Activated naive CD4-positive, alpha-beta T cell treated with anti-CD3 and anti-CD28 coated beads for 36 hours (primary cell): ENCODE data around the gene CAMSAP1. TPM values are rescaled to one million over a fixed set of nuclear protein-coding genes. Genes with fewer than 3 reads are reported as not detected.

ENCODE experiments used
- CTCF ChIA-PET: fragments of 350-600 bp; sonication (Branson Sonifier 250); formaldehyde crosslinking; loops from one replicate; lab custom pipeline; 2021; ENCODE audit warnings: antibody characterized with exemption; lab: Charles Lee
- DNase-seq: peaks from one replicate; pipeline ENCODE4 v3.0.0-alpha.2; 2020
- H3K27ac Mint-ChIP-seq: one replicate; pipeline ENCODE4 v1.8.0; 2021; ENCODE audit warnings: mild to moderate bottlenecking, mixed read lengths
- H3K27me3 Mint-ChIP-seq: one replicate; pipeline ENCODE4 v1.8.0; 2021; ENCODE audit warnings: low read depth, mixed read lengths
- H3K36me3 Mint-ChIP-seq: one replicate; pipeline ENCODE4 v1.8.0; 2021; ENCODE audit warnings: low read depth, mixed read lengths
- H3K4me1 Mint-ChIP-seq: one replicate; pipeline ENCODE4 v1.8.0; 2021; ENCODE audit warnings: low read depth, mixed read lengths
- H3K4me3 Mint-ChIP-seq: one replicate; pipeline ENCODE4 v1.8.0; 2021; ENCODE audit warnings: mild to moderate bottlenecking, moderate library complexity, mixed read lengths
- H3K9me3 Mint-ChIP-seq: one replicate; pipeline ENCODE4 v1.8.0; 2021; ENCODE audit warnings: mixed read lengths
- intact Hi-C: fragments of 100-400 bp; cut with micrococcal nuclease; formaldehyde crosslinking; loops from one replicate; pipeline ENCODE4 v1.15.1; 2023
- total RNA-seq, 2 experiments: library from RNA; stranded (reverse); gene quantifications; one replicate each; pipeline ENCODE4 v1.2.3, GENCODE V29; 2021

CAMSAP1 gene
- total RNA-seq, 2 experiments from 2014 or later: 32.6 to 35.2 TPM

GRCh38 chr9:135790850-135791249, 116.5 kb downstream of the CAMSAP1 start:
- no peaks in the 10 kb centered on the region for H3K36me3 Mint-ChIP-seq
- CTCF ChIA-PET: no interaction called here
- no peak overlapping the region for H3K27ac Mint-ChIP-seq
- no peaks in the 10 kb centered on the region for H3K4me1 Mint-ChIP-seq
- no peak overlapping the region for H3K4me3 Mint-ChIP-seq
- intact Hi-C loops: loop anchor here (10.0 kb wide), 2 partner anchors 174 to 334 kb away; partner anchors contain the start of gene UBAC1
- DNase-seq: no peak
- H3K27me3 Mint-ChIP-seq: no peaks in the 10 kb centered on the region
- no peaks in the 10 kb centered on the region for H3K9me3 Mint-ChIP-seq

- Mint-ChIP-seq H3K27ac (no peak overlapping the region), H3K27me3 (no peaks in the 10 kb centered on the region), H3K4me1 (no peaks in the 10 kb centered on the region), H3K4me3 (no peak overlapping the region), H3K36me3 (no peaks in the 10 kb centered on the region), H3K9me3 (no peaks in the 10 kb centered on the region)
- CTCF ChIA-PET: no interaction called here
- intact Hi-C loops: loop anchor here (10.0 kb wide), 2 partner anchors 174 to 334 kb away; partner anchors contain the start of gene UBAC1
- no peak for DNase-seq
Observed at GRCh38 chr9:135790356-135790755, 117.0 kb downstream of the CAMSAP1 start.

- intact Hi-C loops: loop anchor here (10.0 kb wide), 2 partner anchors 175 to 335 kb away; partner anchors contain the start of gene UBAC1
- Mint-ChIP-seq H3K4me1 (no peaks in the 10 kb centered on the region), H3K27me3 (no peaks in the 10 kb centered on the region), H3K27ac (no peak overlapping the region), H3K36me3 (no peaks in the 10 kb centered on the region), H3K9me3 (no peaks in the 10 kb centered on the region), H3K4me3 (no peak overlapping the region)
- no peak for DNase-seq
- CTCF ChIA-PET: no interaction called here
Observed at GRCh38 chr9:135789838-135790291, 117.5 kb downstream of the CAMSAP1 start.

- no peak overlapping the region for H3K27ac Mint-ChIP-seq
- CTCF ChIA-PET: no interaction called here
- no peak for DNase-seq
- H3K36me3 Mint-ChIP-seq: no peaks in the 10 kb centered on the region
- no peaks in the 10 kb centered on the region for H3K4me1 Mint-ChIP-seq
- H3K4me3 Mint-ChIP-seq: no peak overlapping the region
- no peaks in the 10 kb centered on the region for H3K27me3 Mint-ChIP-seq
- intact Hi-C loops: no loop called here
- H3K9me3 Mint-ChIP-seq: no peaks in the 10 kb centered on the region
Observed at GRCh38 chr9:135788576-135789300, 118.6 kb downstream of the CAMSAP1 start.

- intact Hi-C loops: no loop called here
- no peaks in the 10 kb centered on the region for H3K9me3 Mint-ChIP-seq
- CTCF ChIA-PET: interaction anchor here (0.6 kb wide), 1 partner anchor 348 kb away, joined by 3 read pairs; no protein-coding TSS in a partner anchor
- no peak overlapping the region for H3K4me3 Mint-ChIP-seq
- H3K4me1 Mint-ChIP-seq: no peaks in the 10 kb centered on the region
- DNase-seq: no peak
- H3K27ac Mint-ChIP-seq: no peak overlapping the region
- H3K36me3 Mint-ChIP-seq: no peaks in the 10 kb centered on the region
- no peaks in the 10 kb centered on the region for H3K27me3 Mint-ChIP-seq
Observed at GRCh38 chr9:135787776-135788575, 119.4 kb downstream of the CAMSAP1 start.

GRCh38 chr9:135787317-135787716, 120.0 kb downstream of the CAMSAP1 start:
- DNase-seq: no peak
- Mint-ChIP-seq H3K27me3 (no peaks in the 10 kb centered on the region), H3K4me1 (no peaks in the 10 kb centered on the region), H3K36me3 (no peaks in the 10 kb centered on the region), H3K27ac (no peak overlapping the region), H3K4me3 (no peak overlapping the region), H3K9me3 (no peaks in the 10 kb centered on the region)
- intact Hi-C loops: no loop called here
- CTCF ChIA-PET: interaction anchor here (0.6 kb wide), 1 partner anchor 348 kb away, joined by 3 read pairs; no protein-coding TSS in a partner anchor

- Mint-ChIP-seq H3K9me3 (no peaks in the 10 kb centered on the region), H3K4me3 (no peak overlapping the region), H3K27me3 (no peaks in the 10 kb centered on the region), H3K36me3 (no peaks in the 10 kb centered on the region), H3K27ac (no peak overlapping the region), H3K4me1 (no peaks in the 10 kb centered on the region)
- CTCF ChIA-PET: no interaction called here
- DNase-seq: no peak
- intact Hi-C loops: no loop called here
Observed at GRCh38 chr9:135786146-135786690, 121.1 kb downstream of the CAMSAP1 start.

- no peak overlapping the region for H3K4me3 Mint-ChIP-seq
- no peaks in the 10 kb centered on the region for H3K9me3 Mint-ChIP-seq
- intact Hi-C loops: no loop called here
- no peaks in the 10 kb centered on the region for H3K27me3 Mint-ChIP-seq
- H3K36me3 Mint-ChIP-seq: no peaks in the 10 kb centered on the region
- no peak for DNase-seq
- no peak overlapping the region for H3K27ac Mint-ChIP-seq
- no peaks in the 10 kb centered on the region for H3K4me1 Mint-ChIP-seq
- CTCF ChIA-PET: no interaction called here
Observed at GRCh38 chr9:135785013-135785575, 122.3 kb downstream of the CAMSAP1 start.

- H3K9me3 Mint-ChIP-seq: no peaks in the 10 kb centered on the region
- no peak overlapping the region for H3K4me3 Mint-ChIP-seq
- no peak for DNase-seq
- H3K27ac Mint-ChIP-seq: no peak overlapping the region
- H3K4me1 Mint-ChIP-seq: no peaks in the 10 kb centered on the region
- H3K36me3 Mint-ChIP-seq: no peaks in the 10 kb centered on the region
- CTCF ChIA-PET: no interaction called here
- intact Hi-C loops: no loop called here
- H3K27me3 Mint-ChIP-seq: no peaks in the 10 kb centered on the region
Observed at GRCh38 chr9:135783540-135784245, 123.7 kb downstream of the CAMSAP1 start.

GRCh38 chr9:135782946-135783345, 124.4 kb downstream of the CAMSAP1 start:
- no peaks in the 10 kb centered on the region for H3K4me1 Mint-ChIP-seq
- no peak overlapping the region for H3K4me3 Mint-ChIP-seq
- H3K36me3 Mint-ChIP-seq: no peaks in the 10 kb centered on the region
- no peak for DNase-seq
- intact Hi-C loops: no loop called here
- H3K27me3 Mint-ChIP-seq: no peaks in the 10 kb centered on the region
- H3K9me3 Mint-ChIP-seq: no peaks in the 10 kb centered on the region
- no peak overlapping the region for H3K27ac Mint-ChIP-seq
- CTCF ChIA-PET: no interaction called here

GRCh38 chr9:135780626-135781025, 126.7 kb downstream of the CAMSAP1 start:
- Mint-ChIP-seq H3K36me3 (no peaks in the 10 kb centered on the region), H3K9me3 (no peaks in the 10 kb centered on the region), H3K27ac (no peak overlapping the region), H3K4me3 (no peak overlapping the region), H3K27me3 (no peaks in the 10 kb centered on the region), H3K4me1 (no peaks in the 10 kb centered on the region)
- DNase-seq: no peak
- intact Hi-C loops: no loop called here
- CTCF ChIA-PET: no interaction called here

GRCh38 chr9:135780086-135780485, 127.3 kb downstream of the CAMSAP1 start:
- no peaks in the 10 kb centered on the region for H3K4me1 Mint-ChIP-seq
- H3K4me3 Mint-ChIP-seq: no peak overlapping the region
- intact Hi-C loops: no loop called here
- no peaks in the 10 kb centered on the region for H3K27me3 Mint-ChIP-seq
- H3K9me3 Mint-ChIP-seq: no peaks in the 10 kb centered on the region
- DNase-seq: no peak
- CTCF ChIA-PET: no interaction called here
- H3K36me3 Mint-ChIP-seq: no peaks in the 10 kb centered on the region
- H3K27ac Mint-ChIP-seq: no peak overlapping the region
